AG04449 (cell line): ENCODE measurements around the gene GJD4.
A peak's percentile ranks its signal among the peaks of the same experiment; 100 is the strongest.

Experiments
- CTCF ChIA-PET: fragments of 350-600 bp; formaldehyde crosslinking; extraction: SDS; loops from one replicate; lab custom pipeline; 2021; ENCODE audit warnings: antibody characterized with exemption; lab: Yijun Ruan, JAX
- POLR2A ChIA-PET: fragments of 400-600, 350-600 bp; formaldehyde crosslinking; extraction: SDS; loops from one replicate; lab custom pipeline; 2020; ENCODE audit warnings: antibody characterized with exemption, inconsistent platforms; lab: Yijun Ruan, JAX
- DNase-seq: peaks from one replicate; pipeline ENCODE4 v3.0.0-alpha.2; 2010; ENCODE audit warnings: low read depth, low spot score
- H3K4me3 ChIP-seq: 2 replicates; pipeline ENCODE4 v1.5.1; 2011; ENCODE audit warnings: low read depth, mild to moderate bottlenecking, control low read depth, low read length
- CTCF ChIP-seq: IDR thresholded peaks from one replicate; pipeline ENCODE4 v1.5.1; 2011; ENCODE audit warnings: mild to moderate bottlenecking, moderate library complexity, low read length, control low read depth, inconsistent platforms; ENCODE audit not compliant: insufficient read depth; ENCODE audit errors: missing control alignments

Gene GJD4

GRCh38 chr10:35632027-35632426 is 26.9 kb downstream of the GJD4 start:
- CTCF ChIA-PET = interaction anchor here (1.4 to 12.2 kb wide), 5 partner anchors 8 to 1249 kb away, joined by 6 to 236 read pairs (median 8); no protein-coding TSS in a partner anchor

GRCh38 chr10:35633006-35633980 is 28.2 kb downstream of the GJD4 start:
- CTCF ChIA-PET = interaction anchor here (0.9 to 12.2 kb wide), 9 partner anchors 10 to 1248 kb away, joined by 3 to 236 read pairs (median 6); no protein-coding TSS in a partner anchor
- POLR2A ChIA-PET = interaction anchor here (0.6 to 1.0 kb wide), 2 partner anchors 13 to 59 kb away, joined by 3 read pairs; no protein-coding TSS in a partner anchor
- DNase-seq = no peak
- no peak for TF ChIP-seq CTCF
- no peak overlapping the region for H3K4me3 ChIP-seq

More at GRCh38 chr10:35632027-35632426, 26.9 kb downstream of the GJD4 start:
- TF ChIP-seq CTCF = no peak
- no peak overlapping the region for H3K4me3 ChIP-seq
- no peak for DNase-seq
- POLR2A ChIA-PET = no interaction called here

DNA sequence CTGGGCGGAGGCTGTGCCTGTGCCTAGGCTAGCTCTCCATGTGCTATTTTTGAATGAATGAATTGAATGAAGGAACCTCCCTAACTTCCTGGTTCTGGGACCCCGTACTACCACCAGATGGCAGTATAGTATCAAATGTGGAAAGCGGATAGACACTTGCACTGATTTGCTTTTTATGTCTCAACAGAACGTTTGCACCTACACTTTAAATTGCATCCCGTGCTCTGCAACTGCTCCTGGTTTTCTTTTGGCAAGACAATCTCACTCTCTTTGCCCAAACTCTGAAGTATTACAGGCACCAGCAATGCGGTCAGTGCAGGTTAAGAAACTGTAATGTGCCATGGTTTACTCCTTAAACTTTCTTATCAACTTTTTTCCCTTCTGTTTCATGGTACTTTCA is 30.4 kb downstream of the GJD4 start:
- CTCF ChIA-PET = interaction anchor here (0.6 to 12.2 kb wide), 56 partner anchors 9 to 1250 kb away, joined by 3 to 236 read pairs (median 4); no protein-coding TSS in a partner anchor
- peak; percentile 74 for TF ChIP-seq CTCF
- H3K4me3 ChIP-seq = no peak overlapping the region
- no peak for DNase-seq
- POLR2A ChIA-PET = no interaction called here

DNA sequence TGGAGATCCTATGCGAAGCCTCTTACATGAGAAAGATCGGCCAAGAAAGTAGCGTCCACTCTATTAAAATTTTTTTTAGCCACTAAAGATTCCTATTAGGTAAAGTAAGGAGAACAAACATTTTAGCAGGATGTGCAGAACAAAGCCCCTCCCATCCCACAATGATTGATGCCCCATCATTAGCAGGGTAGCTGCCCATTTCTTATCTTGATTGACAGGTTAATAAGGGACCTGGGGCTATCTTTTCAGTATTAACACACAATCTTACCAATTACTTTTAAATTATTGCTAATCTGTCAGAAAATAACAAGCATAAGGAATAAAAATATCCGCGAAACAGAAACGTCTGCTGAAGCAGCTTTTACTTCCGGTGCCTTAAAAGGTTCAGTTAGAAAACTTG is 31.8 kb downstream of the GJD4 start:
- H3K4me3 ChIP-seq = no peak overlapping the region
- no peak for TF ChIP-seq CTCF
- DNase-seq = no peak
- POLR2A ChIA-PET = no interaction called here
- CTCF ChIA-PET = interaction anchor here (0.7 to 12.2 kb wide), 16 partner anchors 8 to 1245 kb away, joined by 3 to 236 read pairs (median 4); no protein-coding TSS in a partner anchor

- CTCF ChIA-PET = interaction anchor here (0.6 to 12.2 kb wide), 12 partner anchors 10 to 1244 kb away, joined by 3 to 236 read pairs (median 4); no protein-coding TSS in a partner anchor
Observed at GRCh38 chr10:35637462-35637861, 32.3 kb downstream of the GJD4 start.

More at GRCh38 chr10:35637462-35637861, 32.3 kb downstream of the GJD4 start:
- no peak for TF ChIP-seq CTCF
- no peak for DNase-seq
- peak overlapping the region; percentile 12; the same call in 1 of the 2 replicates for H3K4me3 ChIP-seq
- POLR2A ChIA-PET = no interaction called here
